RWPE1 (cell line): ENCODE data around the gene MED27.

Source experiments
- CTCF ChIA-PET: fragments of 350-600 bp; sonication (Branson Sonifier 250); formaldehyde crosslinking; extraction: SDS; loops from one replicate; lab custom pipeline; 2021; lab: Yijun Ruan, JAX
- POLR2A ChIA-PET: fragments of 400-600 bp; formaldehyde crosslinking; extraction: SDS; loops from one replicate; lab custom pipeline; 2020; ENCODE audit warnings: antibody characterized with exemption; ENCODE audit not compliant: low non-redundant PET; lab: Yijun Ruan, JAX
- DNase-seq: peaks from one replicate; pipeline ENCODE4 v3.0.0; 2012; ENCODE audit warnings: low spot score
- H3K27ac ChIP-seq: fragments of 450-650 bp; 2 replicates; pipeline ENCODE4 v1.5.1; 2017
- TF ChIP-seq, protein P1 (sequence below): fragments of 450-650 bp; conservative IDR thresholded peaks from 2 replicates; pipeline ENCODE4 v1.5.1; 2017; ENCODE audit warnings: low read depth, mild to moderate bottlenecking

Gene MED27

DNA sequence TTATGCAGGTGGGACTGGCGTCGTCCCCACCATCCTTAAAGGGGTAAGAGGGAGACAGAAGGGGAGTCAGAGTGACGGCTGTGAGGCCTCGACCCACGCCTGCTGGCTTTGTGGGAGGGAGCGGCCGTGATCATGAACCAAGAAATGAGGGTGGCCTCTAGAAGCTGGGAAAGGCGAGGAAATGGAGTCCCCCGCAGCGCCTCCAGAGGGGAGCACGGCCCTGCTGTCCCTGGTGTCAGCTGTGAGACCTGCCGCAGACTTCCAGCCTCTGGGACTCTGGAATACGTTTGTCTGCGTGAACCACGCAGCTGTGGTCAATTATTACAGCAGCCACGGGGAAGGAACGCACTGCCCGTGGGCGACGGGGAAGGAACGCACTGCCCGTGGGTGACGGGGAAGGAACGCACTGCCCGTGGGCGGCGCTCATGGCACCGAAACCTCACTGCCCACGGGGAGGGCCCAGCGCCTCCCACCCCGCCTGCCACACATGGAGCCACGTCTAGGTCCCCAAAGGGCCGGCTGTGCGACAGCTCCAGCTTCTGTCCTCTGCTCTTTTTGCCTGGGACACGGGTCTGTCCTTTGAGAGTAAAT lies 231.0 kb downstream of the MED27 start:
- no peak overlapping the region for H3K27ac ChIP-seq
- POLR2A ChIA-PET: no interaction called here
- TF ChIP-seq, protein P1, sequence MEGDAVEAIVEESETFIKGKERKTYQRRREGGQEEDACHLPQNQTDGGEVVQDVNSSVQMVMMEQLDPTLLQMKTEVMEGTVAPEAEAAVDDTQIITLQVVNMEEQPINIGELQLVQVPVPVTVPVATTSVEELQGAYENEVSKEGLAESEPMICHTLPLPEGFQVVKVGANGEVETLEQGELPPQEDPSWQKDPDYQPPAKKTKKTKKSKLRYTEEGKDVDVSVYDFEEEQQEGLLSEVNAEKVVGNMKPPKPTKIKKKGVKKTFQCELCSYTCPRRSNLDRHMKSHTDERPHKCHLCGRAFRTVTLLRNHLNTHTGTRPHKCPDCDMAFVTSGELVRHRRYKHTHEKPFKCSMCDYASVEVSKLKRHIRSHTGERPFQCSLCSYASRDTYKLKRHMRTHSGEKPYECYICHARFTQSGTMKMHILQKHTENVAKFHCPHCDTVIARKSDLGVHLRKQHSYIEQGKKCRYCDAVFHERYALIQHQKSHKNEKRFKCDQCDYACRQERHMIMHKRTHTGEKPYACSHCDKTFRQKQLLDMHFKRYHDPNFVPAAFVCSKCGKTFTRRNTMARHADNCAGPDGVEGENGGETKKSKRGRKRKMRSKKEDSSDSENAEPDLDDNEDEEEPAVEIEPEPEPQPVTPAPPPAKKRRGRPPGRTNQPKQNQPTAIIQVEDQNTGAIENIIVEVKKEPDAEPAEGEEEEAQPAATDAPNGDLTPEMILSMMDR: no peak
- DNase-seq: no peak
- CTCF ChIA-PET: no interaction called here

- DNase-seq: no peak
- ChIA-PET CTCF (no interaction called here), POLR2A (no interaction called here)
- no peak overlapping the region for H3K27ac ChIP-seq
- TF ChIP-seq, protein P1: no peak
Observed at GRCh38 chr9:131847665-131848354, 231.9 kb downstream of the MED27 start.

- TF ChIP-seq, protein P1: no peak
- H3K27ac ChIP-seq: no peak overlapping the region
- no peak for DNase-seq
- CTCF ChIA-PET: no interaction called here
- POLR2A ChIA-PET: no interaction called here
Observed at GRCh38 chr9:131845305-131846298, 234.1 kb downstream of the MED27 start.

- TF ChIP-seq, protein P1: no peak
- ChIA-PET POLR2A (no interaction called here), CTCF (no interaction called here)
- no peak for DNase-seq
- no peak overlapping the region for H3K27ac ChIP-seq
Observed at GRCh38 chr9:131844745-131845118, 234.9 kb downstream of the MED27 start.

GRCh38 chr9:131843989-131844744 lies 235.5 kb downstream of the MED27 start:
- ChIA-PET POLR2A (no interaction called here), CTCF (interaction anchor here (0.6 kb wide), 2 partner anchors 10 to 57 kb away, joined by 3 read pairs; no protein-coding TSS in a partner anchor)
- H3K27ac ChIP-seq: no peak overlapping the region
- TF ChIP-seq, protein P1: no peak
- no peak for DNase-seq
